CD4-positive, alpha-beta T cell (primary cell): ENCODE data around the gene KIAA1755. TPM values are rescaled to one million over a fixed set of nuclear protein-coding genes. Genes with fewer than 3 reads are reported as not detected.

Experiments
- ATAC-seq: fragments of 200-7000 bp; cut with Tn5 transposase; one replicate; pipeline ENCODE4 v1.10.0; 2022; ENCODE audit warnings: mild to moderate bottlenecking; ENCODE audit not compliant: poor library complexity
- CTCF ChIA-PET: fragments of 350-600 bp; sonication (Branson Sonifier 250); formaldehyde crosslinking; loops from one replicate; lab custom pipeline; 2021; ENCODE audit warnings: antibody characterized with exemption, inconsistent platforms; lab: Charles Lee
- POLR2A ChIA-PET: fragments of 350-600 bp; sonication (Branson Sonifier 250); formaldehyde crosslinking; loops from one replicate; lab custom pipeline; 2021; ENCODE audit warnings: antibody characterized with exemption, inconsistent platforms; lab: Charles Lee
- DNase-seq, 14 experiments: peaks; one replicate each; pipeline ENCODE4 v3.0.0-alpha.2; 2013 to 2020; ENCODE audit warnings: mixed read lengths in 2 of 14
- H3K27ac ChIP-seq, 2 donors: one replicate each; pipeline versions ENCODE4 v1.5.1 to v1.7.0; 2013; ENCODE audit warnings: low read length in 2 of 2, low read depth in 1 of 2, mild to moderate bottlenecking in 1 of 2
- H3K27me3 ChIP-seq, 2 experiments: 1 replicate in 1 of 2; 2 replicates in 1 of 2; pipeline versions ENCODE4 v1.6.1 to v1.7.0; 2013; ENCODE audit warnings: low read length in 2 of 2, control low read depth in 1 of 2, mild to moderate bottlenecking in 1 of 2, moderate library complexity in 1 of 2; ENCODE audit not compliant: insufficient read depth in 2 of 2, control insufficient read depth in 1 of 2
- H3K36me3 ChIP-seq: one replicate; pipeline ENCODE4 v1.6.1; 2013; ENCODE audit warnings: low read length, control low read depth; ENCODE audit not compliant: insufficient read depth
- H3K4me1 ChIP-seq: one replicate; pipeline ENCODE4 v1.6.1; 2013; ENCODE audit warnings: low read length, control low read depth; ENCODE audit not compliant: insufficient read depth
- H3K4me3 ChIP-seq: one replicate; pipeline ENCODE4 v1.5.1; 2013; ENCODE audit warnings: mild to moderate bottlenecking, low read length, moderate library complexity
- H3K9me3 ChIP-seq, 2 experiments: 1 replicate in 1 of 2; 2 replicates in 1 of 2; pipeline versions ENCODE4 v1.6.1 to v1.7.0; 2013; ENCODE audit warnings: low read length in 2 of 2, mild to moderate bottlenecking in 2 of 2, control low read depth in 1 of 2, moderate library complexity in 1 of 2; ENCODE audit not compliant: control insufficient read depth in 1 of 2, insufficient read depth in 1 of 2
- H3K27ac Mint-ChIP-seq: one replicate; pipeline ENCODE4 v1.8.0; 2020; ENCODE audit warnings: mixed read lengths
- H3K27me3 Mint-ChIP-seq: one replicate; pipeline ENCODE4 v1.8.0; 2021; ENCODE audit warnings: mixed read lengths
- H3K36me3 Mint-ChIP-seq: one replicate; pipeline ENCODE4 v1.8.0; 2021; ENCODE audit warnings: low read depth, mixed read lengths
- H3K4me1 Mint-ChIP-seq: one replicate; pipeline ENCODE4 v1.8.0; 2021; ENCODE audit warnings: low read depth, mixed read lengths
- H3K4me3 Mint-ChIP-seq: one replicate; pipeline ENCODE4 v1.8.0; 2020; ENCODE audit warnings: mild to moderate bottlenecking, mixed read lengths
- H3K9me3 Mint-ChIP-seq: one replicate; pipeline ENCODE4 v1.8.0; 2020; ENCODE audit warnings: mixed read lengths
- intact Hi-C, 2 experiments: fragments of 100-400 bp; cut with DNase I in 1 of 2; cut with micrococcal nuclease in 1 of 2; formaldehyde crosslinking; loops; one replicate each; pipeline versions ENCODE4 v1.15.1 to v1.9.0; 2023 to 2025; cut with DNase I, micrococcal nuclease
- total RNA-seq, 174 experiments: library from RNA in 2 of 174; stranded (reverse) in 2 of 174; gene quantifications; one replicate each; pipeline ENCODE4 v1.2.3 and lab custom pipeline; 2021 to 2026
- TF ChIP-seq, protein P1 (sequence below): fragments of 200-600 bp; IDR thresholded peaks from one replicate; pipeline ENCODE4 v1.8.0; 2022; ENCODE audit warnings: antibody characterized with exemption, mild to moderate bottlenecking

The KIAA1755 gene
- total RNA-seq, 2 experiments from 2014 or later: not detected

DNA sequence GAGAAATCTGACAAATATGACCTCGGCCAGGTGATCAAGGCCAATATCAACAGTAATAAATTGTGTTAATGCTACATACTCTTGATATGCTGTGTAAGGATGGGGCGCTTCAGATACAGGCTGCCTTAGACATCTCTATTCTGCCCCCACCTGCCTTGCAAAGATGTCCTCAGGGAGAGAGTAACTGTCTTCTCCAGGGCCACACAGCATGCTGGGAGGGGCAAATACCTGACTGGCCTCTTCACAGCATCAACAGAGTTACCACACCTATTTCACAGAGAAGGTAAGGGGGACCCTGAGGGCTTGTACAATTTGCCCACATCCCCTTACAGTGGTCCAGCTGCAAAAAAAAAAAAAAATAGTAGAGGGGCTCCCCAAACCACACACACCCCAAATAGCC lies 17.2 kb upstream of the KIAA1755 start:
- H3K9me3 Mint-ChIP-seq: no peaks in the 10 kb centered on the region
- no peaks in the 10 kb centered on the region for H3K4me1 ChIP-seq
- intact Hi-C loops: no loop called here
- no peaks in the 10 kb centered on the region for H3K9me3 ChIP-seq
- H3K4me3 ChIP-seq: no peak overlapping the region
- H3K27me3 ChIP-seq: no peaks in the 10 kb centered on the region
- ATAC-seq (no peak), DNase-seq (no peak)
- H3K27me3 Mint-ChIP-seq: no peaks in the 10 kb centered on the region
- H3K36me3 ChIP-seq: no peaks in the 10 kb centered on the region
- no peak overlapping the region for H3K4me3 Mint-ChIP-seq
- no peaks in the 10 kb centered on the region for H3K36me3 Mint-ChIP-seq
- ChIA-PET CTCF (no interaction called here), POLR2A (no interaction called here)
- H3K27ac Mint-ChIP-seq: no peak overlapping the region
- TF ChIP-seq, protein P1, sequence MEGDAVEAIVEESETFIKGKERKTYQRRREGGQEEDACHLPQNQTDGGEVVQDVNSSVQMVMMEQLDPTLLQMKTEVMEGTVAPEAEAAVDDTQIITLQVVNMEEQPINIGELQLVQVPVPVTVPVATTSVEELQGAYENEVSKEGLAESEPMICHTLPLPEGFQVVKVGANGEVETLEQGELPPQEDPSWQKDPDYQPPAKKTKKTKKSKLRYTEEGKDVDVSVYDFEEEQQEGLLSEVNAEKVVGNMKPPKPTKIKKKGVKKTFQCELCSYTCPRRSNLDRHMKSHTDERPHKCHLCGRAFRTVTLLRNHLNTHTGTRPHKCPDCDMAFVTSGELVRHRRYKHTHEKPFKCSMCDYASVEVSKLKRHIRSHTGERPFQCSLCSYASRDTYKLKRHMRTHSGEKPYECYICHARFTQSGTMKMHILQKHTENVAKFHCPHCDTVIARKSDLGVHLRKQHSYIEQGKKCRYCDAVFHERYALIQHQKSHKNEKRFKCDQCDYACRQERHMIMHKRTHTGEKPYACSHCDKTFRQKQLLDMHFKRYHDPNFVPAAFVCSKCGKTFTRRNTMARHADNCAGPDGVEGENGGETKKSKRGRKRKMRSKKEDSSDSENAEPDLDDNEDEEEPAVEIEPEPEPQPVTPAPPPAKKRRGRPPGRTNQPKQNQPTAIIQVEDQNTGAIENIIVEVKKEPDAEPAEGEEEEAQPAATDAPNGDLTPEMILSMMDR: no peak
- no peaks in the 10 kb centered on the region for H3K4me1 Mint-ChIP-seq
- H3K27ac ChIP-seq: no peak overlapping the region

DNA sequence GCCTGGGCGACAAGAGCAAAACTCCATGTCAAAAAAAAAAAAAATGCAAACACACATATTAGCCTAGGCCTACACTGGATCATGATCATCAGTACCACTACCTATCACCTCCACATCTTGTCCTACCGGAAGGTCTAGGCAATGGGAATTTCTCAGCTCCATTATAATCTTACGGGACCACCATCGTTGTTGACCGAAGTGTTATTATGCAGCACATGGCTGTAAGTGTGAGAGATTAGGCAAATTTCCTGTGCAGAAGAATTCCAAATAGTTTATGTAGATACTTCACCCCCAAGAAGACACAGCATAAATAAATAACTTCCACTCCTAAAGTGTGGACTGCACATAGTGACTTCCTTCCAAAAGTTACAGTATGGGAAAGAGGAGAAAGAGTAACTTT lies 16.8 kb upstream of the KIAA1755 start:
- intact Hi-C loops: no loop called here
- H3K9me3 Mint-ChIP-seq: no peaks in the 10 kb centered on the region
- ATAC-seq: no peak
- Histone ChIP-seq H3K36me3 (no peaks in the 10 kb centered on the region), H3K27ac (no peak overlapping the region), H3K4me1 (no peaks in the 10 kb centered on the region), H3K9me3 (no peaks in the 10 kb centered on the region), H3K27me3 (no peaks in the 10 kb centered on the region), H3K4me3 (no peak overlapping the region)
- TF ChIP-seq, protein P1: no peak
- H3K4me3 Mint-ChIP-seq: no peak overlapping the region
- CTCF ChIA-PET: no interaction called here
- POLR2A ChIA-PET: no interaction called here
- H3K27me3 Mint-ChIP-seq: no peaks in the 10 kb centered on the region
- H3K4me1 Mint-ChIP-seq: no peaks in the 10 kb centered on the region
- no peak for DNase-seq
- H3K27ac Mint-ChIP-seq: no peak overlapping the region
- no peaks in the 10 kb centered on the region for H3K36me3 Mint-ChIP-seq

DNA sequence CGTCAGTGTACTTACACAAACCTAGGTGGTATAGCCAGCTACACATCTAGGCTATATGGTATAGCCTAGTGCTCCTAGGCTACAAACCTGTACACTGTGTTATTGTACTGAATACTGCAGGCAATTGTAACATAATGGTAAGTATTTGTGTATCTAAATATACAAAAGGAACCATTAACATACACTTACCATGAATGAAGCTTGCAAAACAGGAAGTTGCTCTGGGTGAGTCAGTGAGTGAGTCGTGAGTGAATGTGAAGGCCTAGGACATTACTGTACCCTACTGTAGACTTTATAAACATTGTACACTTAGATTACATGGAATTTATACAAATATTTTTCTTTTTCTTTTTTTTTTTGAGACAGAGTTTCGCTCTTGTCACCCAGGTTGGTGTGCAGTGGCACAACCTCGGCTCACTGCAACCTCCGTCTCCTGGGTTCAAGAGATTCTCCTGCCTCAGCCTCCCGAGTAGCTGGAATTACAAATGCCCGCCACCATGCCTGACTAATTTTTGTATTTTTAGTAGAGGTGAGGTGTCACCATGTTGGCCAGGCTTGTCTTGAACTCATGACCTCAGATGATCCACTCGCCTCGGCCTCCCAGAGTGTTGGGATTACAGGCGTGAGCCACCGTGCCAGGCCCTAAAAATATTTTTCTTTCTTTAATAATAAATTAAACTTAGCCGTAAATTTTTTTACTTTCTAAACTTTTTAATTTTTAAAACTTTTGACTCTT lies 15.4 kb upstream of the KIAA1755 start:
- ATAC-seq (no peak), DNase-seq (peak in 2 of 14 experiments; percentile 32 to 56)
- ChIA-PET CTCF (no interaction called here), POLR2A (no interaction called here)
- Histone ChIP-seq H3K4me1 (no peaks in the 10 kb centered on the region), H3K27me3 (no peaks in the 10 kb centered on the region), H3K36me3 (no peaks in the 10 kb centered on the region), H3K9me3 (peaks cover 0 to 5% of the 10 kb centered on the region in 2 experiments), H3K4me3 (no peak overlapping the region), H3K27ac (no peak overlapping the region)
- Mint-ChIP-seq H3K36me3 (no peaks in the 10 kb centered on the region), H3K4me3 (no peak overlapping the region), H3K27me3 (peaks cover 5% of the 10 kb centered on the region), H3K4me1 (no peaks in the 10 kb centered on the region), H3K9me3 (no peaks in the 10 kb centered on the region), H3K27ac (no peak overlapping the region)
- TF ChIP-seq, protein P1: no peak
- intact Hi-C loops: no loop called here
